Neural cell (in vitro differentiated cells): ENCODE measurements around the gene WNT6.

Experiments
- CTCF ChIP-seq: fragments of 450-650 bp; IDR thresholded peaks from 2 replicates; pipeline ENCODE4 v1.5.1; 2014; ENCODE audit warnings: antibody characterized with exemption, mild to moderate bottlenecking, moderate library complexity; ENCODE audit not compliant: poor library complexity, severe bottlenecking
- EP300 ChIP-seq: fragments of 450-650 bp; conservative IDR thresholded peaks from 2 replicates; pipeline ENCODE4 v1.6.1; 2014; ENCODE audit warnings: antibody characterized with exemption, mild to moderate bottlenecking, moderate library complexity; ENCODE audit not compliant: poor library complexity, severe bottlenecking
- EZH2 ChIP-seq: fragments of 200-600, 300-800 bp; shearing (Covaris generic), sonication (generic); IDR thresholded peaks from 2 replicates; pipeline ENCODE4 v1.6.1; 2014; ENCODE audit warnings: antibody characterized with exemption, low read length, borderline replicate concordance, mild to moderate bottlenecking; ENCODE audit not compliant: insufficient read depth, poor library complexity, severe bottlenecking
- MXI1 ChIP-seq: fragments of 450-650 bp; conservative IDR thresholded peaks from 2 replicates; pipeline ENCODE4 v1.6.1; 2014; ENCODE audit warnings: antibody characterized with exemption, mild to moderate bottlenecking; ENCODE audit not compliant: poor library complexity, severe bottlenecking
- POLR2AphosphoS5 ChIP-seq: IDR thresholded peaks from 2 replicates; pipeline ENCODE4 v1.6.1; 2012
- SMC3 ChIP-seq: fragments of 450-650 bp; conservative IDR thresholded peaks from 2 replicates; pipeline ENCODE4 v1.6.1; 2014; ENCODE audit warnings: antibody characterized with exemption, mild to moderate bottlenecking, moderate library complexity; ENCODE audit not compliant: poor library complexity
- TAF1 ChIP-seq: IDR thresholded peaks from 2 replicates; pipeline ENCODE4 v1.6.1; 2012; ENCODE audit warnings: low read depth

- TF ChIP-seq CTCF, result no peak
- TF ChIP-seq EZH2, result no peak
- TF ChIP-seq POLR2AphosphoS5, result no peak
- TF ChIP-seq TAF1, result no peak
- TF ChIP-seq EP300, result no peak
- no peak for TF ChIP-seq MXI1
- no peak for TF ChIP-seq SMC3
Observed at GRCh38 chr2:218867900-218868299, 8.3 kb downstream of the WNT6 start.
